Ovary (tissue), 9 donors: Measurements from ENCODE around the gene ENO3. TPM values are rescaled to one million over a fixed set of nuclear protein-coding genes. Genes with fewer than 3 reads are reported as not detected.
"Not testable (repeated sequence)": the region's sequence is repeated elsewhere in the genome, so short reads cannot be mapped to it uniquely, and the experiment has no call there.

Experiments used
- DNase-seq, 5 donors: peaks; one replicate each; pipeline ENCODE4 v3.0.0-alpha.2; 2019 to 2020
- H3K27ac ChIP-seq, 2 donors: fragments of 200-600 bp; one replicate each; pipeline versions ENCODE4 v1.5.1 to v1.8.0; 2019 to 2022
- H3K27me3 ChIP-seq: fragments of 200-600 bp; one replicate; pipeline ENCODE4 v1.8.0; 2022
- H3K36me3 ChIP-seq: fragments of 200-600 bp; sonication (generic); one replicate; pipeline ENCODE4 v1.5.1; 2019
- H3K4me1 ChIP-seq: one replicate; pipeline ENCODE4 v1.8.1; 2013; ENCODE audit warnings: mild to moderate bottlenecking, moderate library complexity; ENCODE audit not compliant: insufficient read depth
- H3K4me3 ChIP-seq: fragments of 200-600 bp; sonication (generic); one replicate; pipeline ENCODE4 v1.5.1; 2017
- H3K9me3 ChIP-seq, 2 donors: fragments of 200-600 bp in 1 of 2; sonication (generic) in 1 of 2; one replicate each; pipeline versions ENCODE4 v1.5.1 to v1.8.1; 2013 to 2019; ENCODE audit warnings: mild to moderate bottlenecking in 1 of 2, moderate library complexity in 1 of 2
- CTCF ChIP-seq, 3 donors: fragments of 450-650 bp in 2 of 3; fragments of 200-600 bp in 1 of 3; IDR thresholded peaks; one replicate each; pipeline versions ENCODE4 v1.5.1 to v1.8.0; 2016 to 2022; ENCODE audit warnings: antibody characterized with exemption in 3 of 3, mild to moderate bottlenecking in 1 of 3
- EP300 ChIP-seq: sonication (generic); formaldehyde crosslinking; IDR thresholded peaks from one replicate; pipeline ENCODE4 v1.6.1; 2017; ENCODE audit warnings: antibody characterized with exemption
- POLR2A ChIP-seq: fragments of 450-650 bp; IDR thresholded peaks from one replicate; pipeline ENCODE4 v1.6.1; 2017; ENCODE audit warnings: antibody characterized with exemption, mild to moderate bottlenecking, moderate library complexity
- WGBS, 3 donors: extraction: QIAGEN DNeasy Blood & Tissue Kit in 1 of 3; methylation state at CpG; one replicate each; pipeline versions ENCODE4 v1.1.5 to v1.1.7; 2013 to 2017; 5-methylcytosine and 5-hydroxymethylcytosine counted together
- intact Hi-C, 4 donors: fragments of 100-400 bp; cut with DNase I; formaldehyde crosslinking; loops; one replicate each; pipeline versions ENCODE4 v1.11.0 to v1.15.1; 2022 to 2023
- polyA plus RNA-seq, 2 donors: library from polyadenylated mRNA; stranded (reverse); fragments of 200-250 nt in 1 of 2; fragments of 350-450 nt in 1 of 2; fragmentation: Illumina TruSeq in 1 of 2; extraction: RNeasy Lipid Tissue Mini Kit (QIAGEN cat#74804) in 1 of 2; gene quantifications; one replicate each; pipeline ENCODE4 v1.2.3, GENCODE V29; 2013 to 2014
- total RNA-seq, 7 donors: library from RNA; depleted of rRNA in 2 of 7; stranded (reverse); fragments of >200 nt in 2 of 7; fragmentation: NEBNext Ultra II Directional in 3 of 7; extraction: Animal tissue kit (Norgen Biotek cat#: 25700) in 3 of 7; gene quantifications; one replicate each; pipeline versions ENCODE4 v1.1.0 to v1.2.4, GENCODE V29; 2016 to 2023
- donor health status: DM: no; HTN: no; CAD: no; lungs with moderate emphysema.
- donor health status: DM: no; HTN: no; CAD: no.
- donor health status: Bipolar disorder and iron deficiency.
- donor health status: DM: yes; HTN: yes; CAD: no.
- donor health status: DM: no; HTN: no; CAD: no.
- donor health status: DM: yes; HTN: yes; CAD: no.

The ENO3 gene
- total and polyA plus RNA-seq, 9 donors, result 1.8 to 6.1 (median 4.1) TPM

GRCh38 chr17:4908301-4908700, 42.6 kb upstream of the ENO3 start:
- Histone ChIP-seq H3K4me3 (no peak overlapping the region), H3K27me3 (no peaks in the 10 kb centered on the region), H3K9me3 (no peaks in the 10 kb centered on the region), H3K4me1 (no peaks in the 10 kb centered on the region), H3K27ac (no peak overlapping the region), H3K36me3 (no peaks in the 10 kb centered on the region)
- intact Hi-C loops, result loop anchor here in 1 of 4 donors (5.0 kb wide), 2 partner anchors 79 to 154 kb away; partner anchors contain the start of gene CAMTA2
- no peak for DNase-seq
- TF ChIP-seq EP300 (no peak), CTCF (IDR thresholded peaks at IDR 0.05) (no peak), POLR2A (no peak)
- 37 to 56% (median 38%) methylated on average over 10 of the region's 10 CpGs for WGBS, 3 donors

GRCh38 chr17:4908711-4909496, 42.0 kb upstream of the ENO3 start:
- intact Hi-C loops, result loop anchor here in 1 of 4 donors (5.0 kb wide), 2 partner anchors 78 to 153 kb away; partner anchors contain the start of gene CAMTA2
- Histone ChIP-seq H3K9me3 (no peaks in the 10 kb centered on the region), H3K4me1 (no peaks in the 10 kb centered on the region), H3K4me3 (no peak overlapping the region), H3K27me3 (no peaks in the 10 kb centered on the region), H3K36me3 (no peaks in the 10 kb centered on the region), H3K27ac (no peak overlapping the region)
- WGBS, 3 donors, result 12 to 21% (median 14%) methylated on average over 20 of the region's 20 CpGs
- peak; percentile 77 to 89 (median 84) for DNase-seq
- TF ChIP-seq POLR2A, result no peak
- TF ChIP-seq CTCF (IDR thresholded peaks at IDR 0.05), result peak; percentile 45 to 81 (median 72)

GRCh38 chr17:4913994-4914393, 36.9 kb upstream of the ENO3 start:
- Histone ChIP-seq H3K9me3 (no peaks in the 10 kb centered on the region), H3K4me3 (no peak overlapping the region), H3K4me1 (no peaks in the 10 kb centered on the region), H3K27me3 (no peaks in the 10 kb centered on the region), H3K36me3 (no peaks in the 10 kb centered on the region), H3K27ac (no peak overlapping the region)
- TF ChIP-seq POLR2A, result no peak
- TF ChIP-seq CTCF (IDR thresholded peaks at IDR 0.05), result no peak
- no peak for TF ChIP-seq EP300
- DNase-seq, result no peak
- 70 to 83% (median 70%) methylated on average over 1 of the region's 1 CpG for WGBS, 3 donors
- intact Hi-C loops, result loop anchor here in 1 of 4 donors (10.0 kb wide), 1 partner anchor 151 kb away; no protein-coding TSS in a partner anchor

- H3K36me3 ChIP-seq, H3K9me3 ChIP-seq, H3K4me1 ChIP-seq, H3K27ac ChIP-seq, H3K4me3 ChIP-seq, DNase-seq, H3K27me3 ChIP-seq: not testable (repeated sequence)
- WGBS, 3 donors, result 63 to 74% (median 70%) methylated on average over 4 of the region's 4 CpGs
- intact Hi-C loops, result loop anchor here in 1 of 4 donors (10.0 kb wide), 1 partner anchor 150 kb away; no protein-coding TSS in a partner anchor
Observed at GRCh38 chr17:4914551-4914950, 36.4 kb upstream of the ENO3 start.

GRCh38 chr17:4919511-4920047, 31.3 kb upstream of the ENO3 start:
- intact Hi-C loops, result loop anchor here in 1 of 4 donors (10.0 kb wide), 1 partner anchor 145 kb away; no protein-coding TSS in a partner anchor
- no peak for TF ChIP-seq CTCF (IDR thresholded peaks at IDR 0.05)
- no peak for TF ChIP-seq POLR2A
- no peak for TF ChIP-seq EP300
- DNase-seq, result no peak

More at GRCh38 chr17:4919511-4920047, 31.3 kb upstream of the ENO3 start:
- no peak overlapping the region for H3K27ac ChIP-seq
- no peaks in the 10 kb centered on the region for H3K36me3 ChIP-seq
- no peaks in the 10 kb centered on the region for H3K27me3 ChIP-seq
- H3K9me3 ChIP-seq, result no peaks in the 10 kb centered on the region
- no peak overlapping the region for H3K4me3 ChIP-seq
- 62 to 73% (median 62%) methylated on average over 8 of the region's 8 CpGs for WGBS, 3 donors
- H3K4me1 ChIP-seq, result no peaks in the 10 kb centered on the region
